HG02798 (cell line): ENCODE measurements around the gene RND2.
"Not testable (repeated sequence)": the region's sequence is repeated elsewhere in the genome, so short reads cannot be mapped to it uniquely, and the experiment has no call there.

Experiments
- ATAC-seq: cut with Tn5 transposase; IDR thresholded peaks from one replicate; pipeline ENCODE4 v1.9.1; 2021; ENCODE audit warnings: mild to moderate bottlenecking; ENCODE audit not compliant: unreplicated experiment, poor library complexity

The RND2 gene

GRCh38 chr17:43025766-43026537 is 921 bp downstream of the RND2 start:
- no peak for ATAC-seq

- no peak for ATAC-seq
Observed at GRCh38 chr17:43026595-43026994, 1.6 kb downstream of the RND2 start.

GRCh38 chr17:43027091-43028032 is 2.3 kb downstream of the RND2 start:
- ATAC-seq: no peak

- ATAC-seq: no peak
Observed at GRCh38 chr17:43028221-43028861, 3.3 kb downstream of the RND2 start.

- ATAC-seq: no peak
Observed at GRCh38 chr17:43030137-43030767, 5.2 kb downstream of the RND2 start.

- no peak for ATAC-seq
Observed at GRCh38 chr17:43031666-43032065, 6.6 kb downstream of the RND2 start.

GRCh38 chr17:43033948-43034881 is 9.2 kb downstream of the RND2 start:
- no peak for ATAC-seq

- no peak for ATAC-seq
Observed at GRCh38 chr17:43034894-43035293, 9.9 kb downstream of the RND2 start.

- ATAC-seq: no peak
Observed at GRCh38 chr17:43039646-43040045, 14.6 kb downstream of the RND2 start.

- ATAC-seq: no peak
Observed at GRCh38 chr17:43040655-43041054, 15.6 kb downstream of the RND2 start.

GRCh38 chr17:43042025-43042628 is 17.1 kb downstream of the RND2 start:
- ATAC-seq: no peak

- no peak for ATAC-seq
Observed at GRCh38 chr17:43043307-43043706, 18.3 kb downstream of the RND2 start.

GRCh38 chr17:43044024-43044423 is 19.0 kb downstream of the RND2 start:
- ATAC-seq: no peak

GRCh38 chr17:43051969-43052368 is 26.9 kb downstream of the RND2 start:
- no peak for ATAC-seq

GRCh38 chr17:43053008-43053407 is 28.0 kb downstream of the RND2 start:
- not testable (repeated sequence) for ATAC-seq

GRCh38 chr17:43056051-43056450 is 31.0 kb downstream of the RND2 start:
- ATAC-seq: no peak

GRCh38 chr17:43062984-43063638 is 38.1 kb downstream of the RND2 start:
- ATAC-seq: no peak

GRCh38 chr17:43068570-43069367 is 43.7 kb downstream of the RND2 start:
- no peak for ATAC-seq
